ENCODE data around the gene OXSR1. TPM values are rescaled to one million over a fixed set of nuclear protein-coding genes. Genes with fewer than 3 reads are reported as not detected.

Gene OXSR1
- total and polyA plus RNA-seq, 2 of the 13 experiments (the other 11 are each of a cell fraction or from before 2014, with no cell fraction given): 27.4 to 32.6 TPM

DNA sequence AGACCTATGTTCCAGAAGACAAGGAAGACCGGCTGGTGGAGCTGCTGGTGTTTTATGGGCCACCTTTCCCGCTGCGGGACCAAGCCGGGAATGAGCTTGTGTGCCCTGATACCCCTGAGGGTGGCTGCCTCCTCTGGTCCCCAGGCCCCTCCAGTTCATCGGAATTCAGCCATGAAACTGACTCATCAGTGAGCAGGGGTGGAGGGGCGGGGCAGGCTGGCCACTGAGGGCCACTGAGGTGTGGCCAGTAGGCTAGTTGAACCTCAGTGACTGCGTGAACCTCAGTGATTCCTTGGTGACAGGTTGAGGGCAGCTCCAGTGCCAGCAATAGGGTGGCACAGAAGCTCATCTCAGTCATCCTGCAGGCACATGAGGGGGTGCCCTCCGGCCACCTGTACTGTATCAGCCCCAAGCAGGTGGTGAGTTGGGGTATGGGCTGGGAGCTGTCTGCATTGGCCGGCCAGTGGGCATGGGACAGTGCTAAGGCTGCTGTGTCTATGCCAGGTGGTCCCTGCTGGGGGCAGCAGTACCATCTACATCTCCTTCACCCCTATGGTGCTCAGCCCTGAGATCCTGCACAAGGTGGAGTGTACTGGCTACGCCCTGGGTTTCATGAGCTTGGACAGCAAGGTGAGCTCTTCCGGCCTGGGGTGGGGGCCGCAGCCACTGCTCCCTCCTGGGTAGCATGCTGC is 48.7 kb upstream of the OXSR1 start (continued):
- TF ChIP-seq ZNF446 (CRISPR knock-in tag; IDR thresholded peaks at IDR 0.05): no peak
- no peak for TF ChIP-seq ZNF546 (CRISPR knock-in tag; conservative IDR thresholded peaks at IDR 0.05)
- TF ChIP-seq HIVEP1 (CRISPR knock-in tag; IDR thresholded peaks at IDR 0.05): peak; percentile 50; the same call in 1 of the 2 replicates
- TF ChIP-seq KLF16 (CRISPR knock-in tag; IDR thresholded peaks at IDR 0.05): no peak
- no peak for TF ChIP-seq ZNF275 (CRISPR knock-in tag; IDR thresholded peaks at IDR 0.05; ENCODE audit: borderline replicate concordance)
- no peak for TF ChIP-seq ZNF589 (CRISPR knock-in tag; conservative IDR thresholded peaks at IDR 0.05)
- TF ChIP-seq ZBTB20 (CRISPR knock-in tag; IDR thresholded peaks at IDR 0.05; ENCODE audit: borderline replicate concordance, low read depth): no peak
- TF ChIP-seq, protein P1, sequence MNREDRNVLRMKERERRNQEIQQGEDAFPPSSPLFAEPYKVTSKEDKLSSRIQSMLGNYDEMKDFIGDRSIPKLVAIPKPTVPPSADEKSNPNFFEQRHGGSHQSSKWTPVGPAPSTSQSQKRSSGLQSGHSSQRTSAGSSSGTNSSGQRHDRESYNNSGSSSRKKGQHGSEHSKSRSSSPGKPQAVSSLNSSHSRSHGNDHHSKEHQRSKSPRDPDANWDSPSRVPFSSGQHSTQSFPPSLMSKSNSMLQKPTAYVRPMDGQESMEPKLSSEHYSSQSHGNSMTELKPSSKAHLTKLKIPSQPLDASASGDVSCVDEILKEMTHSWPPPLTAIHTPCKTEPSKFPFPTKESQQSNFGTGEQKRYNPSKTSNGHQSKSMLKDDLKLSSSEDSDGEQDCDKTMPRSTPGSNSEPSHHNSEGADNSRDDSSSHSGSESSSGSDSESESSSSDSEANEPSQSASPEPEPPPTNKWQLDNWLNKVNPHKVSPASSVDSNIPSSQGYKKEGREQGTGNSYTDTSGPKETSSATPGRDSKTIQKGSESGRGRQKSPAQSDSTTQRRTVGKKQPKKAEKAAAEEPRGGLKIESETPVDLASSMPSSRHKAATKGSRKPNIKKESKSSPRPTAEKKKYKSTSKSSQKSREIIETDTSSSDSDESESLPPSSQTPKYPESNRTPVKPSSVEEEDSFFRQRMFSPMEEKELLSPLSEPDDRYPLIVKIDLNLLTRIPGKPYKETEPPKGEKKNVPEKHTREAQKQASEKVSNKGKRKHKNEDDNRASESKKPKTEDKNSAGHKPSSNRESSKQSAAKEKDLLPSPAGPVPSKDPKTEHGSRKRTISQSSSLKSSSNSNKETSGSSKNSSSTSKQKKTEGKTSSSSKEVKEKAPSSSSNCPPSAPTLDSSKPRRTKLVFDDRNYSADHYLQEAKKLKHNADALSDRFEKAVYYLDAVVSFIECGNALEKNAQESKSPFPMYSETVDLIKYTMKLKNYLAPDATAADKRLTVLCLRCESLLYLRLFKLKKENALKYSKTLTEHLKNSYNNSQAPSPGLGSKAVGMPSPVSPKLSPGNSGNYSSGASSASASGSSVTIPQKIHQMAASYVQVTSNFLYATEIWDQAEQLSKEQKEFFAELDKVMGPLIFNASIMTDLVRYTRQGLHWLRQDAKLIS (CRISPR knock-in tag; IDR thresholded peaks at IDR 0.05): no peak
- TF ChIP-seq ZC3H13 (CRISPR knock-in tag; IDR thresholded peaks at IDR 0.05): no peak; the same call in 1 of the 2 replicates
- peak; percentile 20; the same call in 1 of the 2 replicates for TF ChIP-seq NR2F2 (IDR thresholded peaks at IDR 0.05; ENCODE audit: borderline replicate concordance, low read depth)
- TF ChIP-seq NFIB (CRISPR knock-in tag; IDR thresholded peaks at IDR 0.05; ENCODE audit: borderline replicate concordance): 0 out of 2 replicates have a peak, but pooled peaks have one; percentile 55
- TF ChIP-seq POLR2AphosphoS5 (IDR thresholded peaks at IDR 0.05; ENCODE audit: low read depth, low read length): peak; percentile 39
- 0 out of 2 replicates have a peak, but pooled peaks have one; percentile 40 for TF ChIP-seq NR0B2 (CRISPR knock-in tag; IDR thresholded peaks at IDR 0.05)
- TF ChIP-seq ZNF367 (CRISPR knock-in tag; IDR thresholded peaks at IDR 0.05; ENCODE audit: borderline replicate concordance): no peak
- peak; percentile 44; the same call in 1 of the 2 replicates for TF ChIP-seq HNRNPL (IDR thresholded peaks at IDR 0.05; ENCODE audit: low read depth, low read length)
- no peak for TF ChIP-seq ATF5 (CRISPR knock-in tag; IDR thresholded peaks at IDR 0.05; ENCODE audit: low read depth)
- no peak for TF ChIP-seq ZNF709 (CRISPR knock-in tag; IDR thresholded peaks at IDR 0.05)
- TF ChIP-seq, protein P2, sequence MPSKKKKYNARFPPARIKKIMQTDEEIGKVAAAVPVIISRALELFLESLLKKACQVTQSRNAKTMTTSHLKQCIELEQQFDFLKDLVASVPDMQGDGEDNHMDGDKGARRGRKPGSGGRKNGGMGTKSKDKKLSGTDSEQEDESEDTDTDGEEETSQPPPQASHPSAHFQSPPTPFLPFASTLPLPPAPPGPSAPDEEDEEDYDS (CRISPR knock-in tag; IDR thresholded peaks at IDR 0.05): no peak
- TF ChIP-seq SOX13 (IDR thresholded peaks at IDR 0.05): no peak
- no peak for TF ChIP-seq SOX13 (CRISPR knock-in tag; conservative IDR thresholded peaks at IDR 0.05 in 1 of 2, IDR thresholded peaks at IDR 0.05 in 1 of 2)
- no peak for TF ChIP-seq MZF1 (CRISPR knock-in tag; IDR thresholded peaks at IDR 0.05; ENCODE audit: borderline replicate concordance)
- TF ChIP-seq ESRRA (CRISPR knock-in tag; IDR thresholded peaks at IDR 0.05; ENCODE audit: low read depth): no peak
- peak; percentile 43 for TF ChIP-seq POLR2G (IDR thresholded peaks at IDR 0.05; ENCODE audit: low read depth, low read length)
